ENCODE data around the gene EMX2. TPM values are rescaled to one million over a fixed set of nuclear protein-coding genes. Genes with fewer than 3 reads are reported as not detected.

EMX2 gene
- total and polyA plus RNA-seq, 2 of the 13 experiments (the other 11 are each of a cell fraction or from before 2014, with no cell fraction given) = not detected

- TF ChIP-seq CSRNP2 (CRISPR knock-in tag; conservative IDR thresholded peaks at IDR 0.05; ENCODE audit: low read depth) (no peak), ZNF44 (CRISPR knock-in tag; IDR thresholded peaks at IDR 0.05) (no peak)
Measured at GRCh38 chr10:117549100-117549585, 6.6 kb downstream of the EMX2 start (continued).

GRCh38 chr10:117550076-117550475, 7.5 kb downstream of the EMX2 start:
- H2AFZ ChIP-seq (ENCODE audit: low read length) = no peak overlapping the region
- H3K9ac ChIP-seq (ENCODE audit: insufficient read depth, low read depth, low read length) = no peak overlapping the region
- DNase-seq (ENCODE audit: low spot score) = no peak
- no peaks in the 10 kb centered on the region for H3K36me3 ChIP-seq (replicated peaks in 1 of 2; ENCODE audit: control insufficient read depth in 1 of 2, insufficient read depth in 2 of 2, low read length in 2 of 2)
- no TSS peak for BruUV-seq (replicated peaks)
- TF ChIP-seq ZFAT (CRISPR knock-in tag; conservative IDR thresholded peaks at IDR 0.05) (no peak), GABPA (IDR thresholded peaks at IDR 0.05; ENCODE audit: low read depth, low read length) (no peak), GABPA (CRISPR knock-in tag; IDR thresholded peaks at IDR 0.05; ENCODE audit: low read depth) (no peak), CBX1 (IDR thresholded peaks at IDR 0.05; ENCODE audit: low read depth) (no peak), NR2F1 (CRISPR knock-in tag; IDR thresholded peaks at IDR 0.05) (no peak), TFDP1 (CRISPR knock-in tag; IDR thresholded peaks at IDR 0.05; ENCODE audit: borderline replicate concordance) (no peak), ZBTB33 (CRISPR knock-in tag; IDR thresholded peaks at IDR 0.05) (no peak), NR0B2 (CRISPR knock-in tag; IDR thresholded peaks at IDR 0.05) (no peak), ZNF451 (CRISPR knock-in tag; IDR thresholded peaks at IDR 0.05) (no peak), CCDC6 (CRISPR knock-in tag; IDR thresholded peaks at IDR 0.05) (no peak), REST (IDR thresholded peaks at IDR 0.05; ENCODE audit: borderline replicate concordance in 1 of 2, low read depth in 1 of 2, low read length in 2 of 2) (no peak)
- H3K79me2 ChIP-seq (ENCODE audit: insufficient read depth, low read length) = no peaks in the 10 kb centered on the region
- no peak overlapping the region for H3K4me3 ChIP-seq (replicated peaks in 1 of 3; ENCODE audit: insufficient read depth in 1 of 3, low read depth in 2 of 3, low read length in 3 of 3)
- no peak for ATAC-seq
- WGBS (ENCODE audit: low lambda C conversion rate) = 4% methylated on average over 6 of the region's 6 CpGs
- H3K4me1 ChIP-seq (ENCODE audit: insufficient read depth, low read length) = no peaks in the 10 kb centered on the region
- no peak overlapping the region for H3K4me2 ChIP-seq (ENCODE audit: low read depth, low read length)
- H3K27me3 ChIP-seq (ENCODE audit: control insufficient read depth in 1 of 2, insufficient read depth in 2 of 2, low read length in 2 of 2) = peaks cover 19 to 95% of the 10 kb centered on the region in 2 experiments
- no peak for FAIRE-seq
- in situ Hi-C loops (cut with HindIII; ENCODE audit: extremely low pct_ligation_motif_present, low pct_unique_long_range_greater_than_20kb) (no loop called here), intact Hi-C loops (cut with micrococcal nuclease; ENCODE audit: unreplicated experiment) (no loop called here)
- ChIA-PET CTCF (ENCODE audit: low intra/inter-chr PET ratio, low total read pairs) (no interaction called here), POLR2A (no interaction called here)
- H3K27ac ChIP-seq (ENCODE audit: extremely low read length, insufficient read depth, low read length) = no peak overlapping the region
- no peaks in the 10 kb centered on the region for H4K20me1 ChIP-seq (ENCODE audit: insufficient read depth, low read length)
- H3K9me3 ChIP-seq (ENCODE audit: low read length) = no peaks in the 10 kb centered on the region
